ENCODE data around the gene PCDHB6. TPM values are rescaled to one million over a fixed set of nuclear protein-coding genes. Genes with fewer than 3 reads are reported as not detected.
"Not testable (repeated sequence)": the region's sequence is repeated elsewhere in the genome, so short reads cannot be mapped to it uniquely, and the experiment has no call there.

PCDHB6 gene
- total RNA-seq, 4 donors from 2014 or later, result 0.19 TPM; not detected in 3

DNA sequence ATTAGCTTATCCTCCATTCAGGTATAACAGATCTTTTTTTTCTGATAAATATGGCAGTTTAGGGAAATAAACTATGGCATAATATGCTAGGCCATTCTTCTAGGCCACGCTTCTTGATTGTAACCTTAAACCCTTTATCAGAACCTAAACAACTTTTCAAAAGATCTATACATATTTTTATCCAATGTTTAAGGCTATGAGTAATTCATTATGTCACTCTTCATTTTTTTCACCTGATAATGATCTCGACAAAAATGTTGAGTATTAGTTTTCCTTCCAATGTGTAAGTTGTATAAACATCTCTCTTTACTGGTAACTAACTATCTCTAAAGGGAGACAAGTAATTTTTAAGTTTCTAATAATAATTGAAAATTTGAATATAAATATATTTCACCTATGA is 30.6 kb upstream of the PCDHB6 start:
- Histone ChIP-seq H3K9me3 (peaks cover 0 to 41% (median 18%) of the 10 kb centered on the region in 3 donors), H3K27me3 (peaks cover 0 to 14% (median 0%) of the 10 kb centered on the region in 4 donors), H3K4me1 (no peaks in the 10 kb centered on the region), H3K27ac (no peak overlapping the region), H3K4me3 (no peak overlapping the region), H3K36me3 (no peaks in the 10 kb centered on the region)
- no peak for DNase-seq
- intact Hi-C loops (cut with DNase I), result no loop called here
- 33 to 58% methylated on average over 2 of the region's 2 CpGs for WGBS, 2 donors
- TF ChIP-seq, protein P1, sequence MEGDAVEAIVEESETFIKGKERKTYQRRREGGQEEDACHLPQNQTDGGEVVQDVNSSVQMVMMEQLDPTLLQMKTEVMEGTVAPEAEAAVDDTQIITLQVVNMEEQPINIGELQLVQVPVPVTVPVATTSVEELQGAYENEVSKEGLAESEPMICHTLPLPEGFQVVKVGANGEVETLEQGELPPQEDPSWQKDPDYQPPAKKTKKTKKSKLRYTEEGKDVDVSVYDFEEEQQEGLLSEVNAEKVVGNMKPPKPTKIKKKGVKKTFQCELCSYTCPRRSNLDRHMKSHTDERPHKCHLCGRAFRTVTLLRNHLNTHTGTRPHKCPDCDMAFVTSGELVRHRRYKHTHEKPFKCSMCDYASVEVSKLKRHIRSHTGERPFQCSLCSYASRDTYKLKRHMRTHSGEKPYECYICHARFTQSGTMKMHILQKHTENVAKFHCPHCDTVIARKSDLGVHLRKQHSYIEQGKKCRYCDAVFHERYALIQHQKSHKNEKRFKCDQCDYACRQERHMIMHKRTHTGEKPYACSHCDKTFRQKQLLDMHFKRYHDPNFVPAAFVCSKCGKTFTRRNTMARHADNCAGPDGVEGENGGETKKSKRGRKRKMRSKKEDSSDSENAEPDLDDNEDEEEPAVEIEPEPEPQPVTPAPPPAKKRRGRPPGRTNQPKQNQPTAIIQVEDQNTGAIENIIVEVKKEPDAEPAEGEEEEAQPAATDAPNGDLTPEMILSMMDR (IDR thresholded peaks at IDR 0.05), result no peak
- TF ChIP-seq POLR2A (IDR thresholded peaks at IDR 0.05), result no peak

DNA sequence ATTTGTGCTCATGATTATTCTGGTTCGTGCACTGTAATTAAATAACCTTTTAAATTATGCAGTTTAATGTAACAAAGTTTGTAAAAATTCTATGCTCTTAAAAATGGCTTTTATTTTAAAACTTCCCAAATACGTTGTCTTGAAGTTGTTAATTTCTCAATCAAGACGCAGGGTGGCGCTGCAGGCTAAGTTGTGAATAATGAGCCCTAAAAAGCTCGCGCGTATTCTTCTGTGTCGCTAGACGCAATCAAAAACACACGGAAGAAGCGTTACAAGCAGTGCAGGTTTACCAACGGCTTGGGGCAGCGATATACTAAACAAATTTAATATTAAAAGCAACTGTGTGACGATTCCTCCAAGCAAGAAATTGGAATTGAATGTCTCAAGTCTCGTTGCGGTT is 28.3 kb upstream of the PCDHB6 start, which contains the start of gene PCDHB4:
Gene PCDHB4 (plus strand): TSS at position 256 of the 400 bp plus-strand sequence. CDS start 181 bp downstream, outside the sequence.
- no peak within 1 kb of the TSS for H3K27ac ChIP-seq
- H3K27me3 ChIP-seq, result peaks cover 0 to 14% (median 0%) of the 10 kb centered on the region in 4 donors
- no peak for DNase-seq
- intact Hi-C loops (cut with DNase I), result no loop called here
- 18 to 37% methylated on average over 13 to 16 of the region's 16 CpGs for WGBS, 2 donors
- H3K4me3 ChIP-seq, result peak within 1 kb of the TSS in 3 of 4 donors; percentile 13 to 47 (median 31)
- TF ChIP-seq POLR2A (IDR thresholded peaks at IDR 0.05), result no peak
- TF ChIP-seq, protein P1 (IDR thresholded peaks at IDR 0.05), result no peak
- H3K36me3 ChIP-seq, result no peaks in the 10 kb centered on the region
- H3K9me3 ChIP-seq, result peaks cover 0 to 41% (median 12%) of the 10 kb centered on the region in 3 donors
- H3K4me1 ChIP-seq, result no peaks in the 10 kb centered on the region

DNA sequence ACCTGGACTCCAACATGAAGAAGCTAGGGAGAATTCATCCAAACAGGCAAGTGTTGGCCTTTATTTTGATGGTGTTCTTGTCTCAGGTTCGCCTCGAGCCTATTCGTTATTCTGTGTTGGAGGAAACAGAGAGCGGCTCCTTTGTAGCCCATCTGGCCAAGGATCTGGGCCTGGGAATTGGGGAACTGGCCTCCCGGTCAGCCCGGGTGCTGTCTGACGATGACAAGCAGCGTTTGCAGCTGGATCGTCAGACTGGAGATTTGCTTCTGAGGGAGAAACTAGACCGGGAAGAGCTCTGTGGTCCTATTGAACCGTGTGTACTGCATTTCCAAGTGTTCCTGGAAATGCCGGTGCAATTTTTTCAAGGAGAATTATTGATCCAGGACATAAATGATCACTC is 27.9 kb upstream of the PCDHB6 start:
- Histone ChIP-seq H3K27ac (no peak overlapping the region), H3K4me1 (no peaks in the 10 kb centered on the region), H3K9me3 (peaks cover 0 to 41% (median 12%) of the 10 kb centered on the region in 3 donors), H3K27me3 (peaks cover 0 to 14% (median 0%) of the 10 kb centered on the region in 4 donors), H3K4me3 (peak overlapping the region in 3 of 4 donors; percentile 13 to 47 (median 31)), H3K36me3 (no peaks in the 10 kb centered on the region)
- no peak for DNase-seq
- TF ChIP-seq POLR2A (IDR thresholded peaks at IDR 0.05), result no peak
- TF ChIP-seq, protein P1 (IDR thresholded peaks at IDR 0.05), result no peak
- 46 to 63% methylated on average over 6 to 8 of the region's 12 CpGs for WGBS, 2 donors
- intact Hi-C loops (cut with DNase I), result no loop called here

DNA sequence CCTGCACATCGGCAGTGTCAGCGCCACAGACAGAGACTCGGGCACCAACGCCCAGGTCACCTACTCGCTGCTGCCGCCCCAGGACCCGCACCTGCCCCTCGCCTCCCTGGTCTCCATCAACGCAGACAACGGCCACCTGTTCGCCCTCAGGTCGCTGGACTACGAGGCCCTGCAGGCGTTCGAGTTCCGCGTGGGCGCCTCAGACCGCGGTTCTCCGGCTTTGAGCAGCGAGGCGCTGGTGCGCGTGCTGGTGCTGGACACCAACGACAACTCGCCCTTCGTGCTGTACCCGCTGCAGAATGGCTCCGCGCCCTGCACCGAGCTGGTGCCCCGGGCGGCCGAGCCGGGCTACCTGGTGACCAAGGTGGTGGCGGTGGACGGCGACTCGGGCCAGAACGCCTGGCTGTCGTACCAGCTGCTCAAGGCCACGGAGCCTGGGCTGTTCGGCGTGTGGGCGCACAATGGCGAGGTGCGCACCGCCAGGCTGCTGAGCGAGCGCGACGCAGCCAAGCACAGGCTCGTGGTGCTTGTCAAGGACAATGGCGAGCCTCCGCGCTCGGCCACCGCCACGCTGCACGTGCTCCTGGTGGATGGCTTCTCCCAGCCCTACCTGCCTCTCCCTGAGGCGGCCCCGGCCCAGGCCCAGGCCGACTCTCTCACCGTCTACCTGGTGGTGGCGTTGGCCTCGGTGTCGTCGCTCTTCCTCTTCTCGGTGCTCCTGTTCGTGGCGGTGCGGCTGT is 26.3 kb upstream of the PCDHB6 start:
- Histone ChIP-seq H3K9me3 (peaks cover 0 to 42% (median 12%) of the 10 kb centered on the region in 3 donors), H3K27me3 (peaks cover 0 to 14% (median 0%) of the 10 kb centered on the region in 4 donors)
- H3K4me1 ChIP-seq; DNase-seq; H3K27ac ChIP-seq; intact Hi-C loops (cut with DNase I); H3K36me3 ChIP-seq; H3K4me3 ChIP-seq: not testable (repeated sequence)
- 44 to 57% methylated on average over 13 to 14 of the region's 73 CpGs for WGBS, 2 donors

- Histone ChIP-seq H3K27ac (no peak overlapping the region), H3K27me3 (peaks cover 0 to 7% (median 0%) of the 10 kb centered on the region in 4 donors), H3K4me3 (no peak overlapping the region), H3K9me3 (peaks cover 0 to 40% (median 12%) of the 10 kb centered on the region in 3 donors), H3K4me1 (no peaks in the 10 kb centered on the region), H3K36me3 (no peaks in the 10 kb centered on the region)
- intact Hi-C loops (cut with DNase I), result no loop called here
- no peak for TF ChIP-seq POLR2A (IDR thresholded peaks at IDR 0.05)
- TF ChIP-seq, protein P1 (IDR thresholded peaks at IDR 0.05), result no peak
- WGBS, 2 donors, result 80 to 90% methylated on average over 1 of the region's 1 CpG
- DNase-seq, result no peak
Measured at GRCh38 chr5:141127305-141127704, 22.6 kb upstream of the PCDHB6 start.

Measured in esophagus squamous epithelium (tissue), 5 donors.